GM12865 (cell line): ENCODE results near the gene ADI1.
"Not testable (repeated sequence)": the region's sequence is repeated elsewhere in the genome, so short reads cannot be mapped to it uniquely, and the experiment has no call there.

Experiments used
- DNase-seq: peaks from one replicate; pipeline ENCODE4 v3.0.0; 2010; ENCODE audit warnings: low read depth
- H3K4me3 ChIP-seq: 2 replicates; pipeline ENCODE4 v1.5.1; 2011; ENCODE audit warnings: mild to moderate bottlenecking, low read depth, low read length, control low read depth
- TF ChIP-seq, protein P1 (sequence below): IDR thresholded peaks from 2 replicates; pipeline ENCODE4 v1.5.1; 2011; ENCODE audit warnings: low read length, control low read depth, low read depth, inconsistent platforms; ENCODE audit not compliant: insufficient read depth; ENCODE audit errors: missing control alignments

ADI1 gene

DNA sequence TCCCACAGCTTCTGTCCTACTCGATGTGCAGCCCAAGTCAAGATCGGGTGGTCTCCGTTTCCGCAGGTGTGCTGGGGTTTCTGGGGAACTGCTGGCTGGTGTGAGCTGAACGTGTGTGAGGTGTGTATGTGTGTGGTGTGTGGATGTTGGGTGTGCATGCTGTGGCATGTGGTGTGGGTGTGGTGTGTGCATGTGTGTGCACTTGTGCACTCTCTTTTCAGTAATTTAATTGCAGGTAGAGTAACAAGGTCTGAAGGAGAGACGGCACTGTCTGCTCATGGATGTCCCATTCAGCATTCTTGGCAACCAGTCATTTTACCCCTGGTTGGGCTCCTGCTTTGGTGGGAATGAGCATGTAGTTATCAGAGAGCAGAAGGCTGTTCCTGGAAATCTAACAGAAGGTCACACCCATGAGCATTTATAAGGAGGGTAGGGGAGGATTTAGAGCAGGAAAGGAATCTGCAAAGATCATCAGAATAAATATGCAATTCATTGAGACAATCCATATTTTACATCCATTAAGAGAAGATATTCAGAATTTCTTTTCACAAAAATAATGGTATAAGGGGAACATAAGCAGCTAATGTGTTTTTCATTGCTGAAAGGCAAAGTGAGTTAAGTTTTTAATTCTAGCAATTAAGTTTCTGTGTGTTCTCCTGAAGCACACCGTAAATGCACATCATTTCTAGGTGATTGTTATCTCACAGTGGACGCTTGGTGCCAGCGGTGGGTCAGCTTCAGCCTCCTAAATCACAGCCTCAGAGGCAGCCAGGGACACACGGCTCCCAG lies 60.7 kb downstream of the ADI1 start:
- H3K4me3 ChIP-seq = no peak overlapping the region
- DNase-seq = no peak
- TF ChIP-seq, protein P1, sequence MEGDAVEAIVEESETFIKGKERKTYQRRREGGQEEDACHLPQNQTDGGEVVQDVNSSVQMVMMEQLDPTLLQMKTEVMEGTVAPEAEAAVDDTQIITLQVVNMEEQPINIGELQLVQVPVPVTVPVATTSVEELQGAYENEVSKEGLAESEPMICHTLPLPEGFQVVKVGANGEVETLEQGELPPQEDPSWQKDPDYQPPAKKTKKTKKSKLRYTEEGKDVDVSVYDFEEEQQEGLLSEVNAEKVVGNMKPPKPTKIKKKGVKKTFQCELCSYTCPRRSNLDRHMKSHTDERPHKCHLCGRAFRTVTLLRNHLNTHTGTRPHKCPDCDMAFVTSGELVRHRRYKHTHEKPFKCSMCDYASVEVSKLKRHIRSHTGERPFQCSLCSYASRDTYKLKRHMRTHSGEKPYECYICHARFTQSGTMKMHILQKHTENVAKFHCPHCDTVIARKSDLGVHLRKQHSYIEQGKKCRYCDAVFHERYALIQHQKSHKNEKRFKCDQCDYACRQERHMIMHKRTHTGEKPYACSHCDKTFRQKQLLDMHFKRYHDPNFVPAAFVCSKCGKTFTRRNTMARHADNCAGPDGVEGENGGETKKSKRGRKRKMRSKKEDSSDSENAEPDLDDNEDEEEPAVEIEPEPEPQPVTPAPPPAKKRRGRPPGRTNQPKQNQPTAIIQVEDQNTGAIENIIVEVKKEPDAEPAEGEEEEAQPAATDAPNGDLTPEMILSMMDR = no peak

DNA sequence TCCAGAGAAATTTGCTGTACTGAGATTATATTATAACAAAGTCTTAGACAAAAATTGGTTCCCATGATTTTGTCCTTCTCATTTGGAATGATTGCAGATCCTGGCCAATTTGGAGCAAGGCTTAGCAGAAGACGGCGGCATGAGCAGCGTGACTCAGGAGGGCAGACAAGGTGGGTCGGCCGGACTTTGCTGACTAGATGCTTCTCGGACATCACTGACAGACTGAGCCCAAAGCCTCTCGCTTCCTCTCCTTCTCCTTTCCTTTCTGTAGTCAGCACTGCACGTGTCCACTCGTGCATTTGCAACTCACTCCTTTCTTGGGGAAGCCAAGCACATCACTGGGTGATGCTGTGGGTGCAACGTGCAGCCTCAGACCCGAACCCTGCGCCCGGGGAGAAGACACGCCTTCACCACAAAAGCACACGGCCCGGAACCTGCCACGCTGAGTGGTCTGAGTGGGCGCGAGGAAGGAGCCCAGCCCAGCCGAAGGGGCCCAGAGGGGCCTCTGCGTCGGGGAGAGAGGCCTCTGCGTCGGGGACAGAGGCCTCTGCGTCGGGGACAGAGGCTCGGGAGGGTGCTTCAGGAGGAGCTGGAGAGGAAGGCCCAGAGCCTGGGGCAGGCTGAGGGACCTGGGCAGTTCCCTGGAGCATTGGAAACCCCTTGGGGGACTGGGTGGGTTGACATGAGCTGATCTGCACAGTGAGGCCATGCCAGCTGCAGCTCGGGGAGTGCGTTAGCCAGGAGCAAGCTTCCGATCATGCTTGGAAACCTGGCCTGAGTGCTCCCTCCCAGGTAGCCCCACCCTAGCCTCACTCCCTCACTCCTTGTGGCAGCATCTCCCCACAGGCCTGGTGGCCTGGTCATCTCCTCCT lies 61.6 kb downstream of the ADI1 start:
- TF ChIP-seq, protein P1 = no peak
- H3K4me3 ChIP-seq = no peak overlapping the region
- no peak for DNase-seq

DNA sequence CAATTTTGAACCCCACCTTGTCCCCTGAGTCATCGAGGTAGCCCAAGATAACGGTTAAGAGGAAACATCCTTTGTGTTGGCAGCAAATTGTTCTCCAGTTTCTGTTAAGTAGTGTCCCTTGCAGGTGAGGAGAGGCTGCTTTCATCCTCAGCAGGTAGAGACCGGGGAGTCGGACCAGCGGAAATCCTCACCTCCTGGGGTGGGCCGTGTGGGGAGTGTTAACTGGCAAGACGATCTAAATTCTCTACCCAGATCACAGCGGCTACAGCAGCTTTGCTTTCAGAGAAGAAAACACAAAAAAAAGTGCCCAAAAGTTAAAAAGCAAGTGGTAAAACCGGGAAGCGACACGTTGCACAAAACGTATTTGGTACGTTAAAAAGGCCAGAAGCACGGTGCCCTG lies 63.2 kb downstream of the ADI1 start:
- no peak for DNase-seq
- TF ChIP-seq, protein P1 = no peak
- no peak overlapping the region for H3K4me3 ChIP-seq

DNA sequence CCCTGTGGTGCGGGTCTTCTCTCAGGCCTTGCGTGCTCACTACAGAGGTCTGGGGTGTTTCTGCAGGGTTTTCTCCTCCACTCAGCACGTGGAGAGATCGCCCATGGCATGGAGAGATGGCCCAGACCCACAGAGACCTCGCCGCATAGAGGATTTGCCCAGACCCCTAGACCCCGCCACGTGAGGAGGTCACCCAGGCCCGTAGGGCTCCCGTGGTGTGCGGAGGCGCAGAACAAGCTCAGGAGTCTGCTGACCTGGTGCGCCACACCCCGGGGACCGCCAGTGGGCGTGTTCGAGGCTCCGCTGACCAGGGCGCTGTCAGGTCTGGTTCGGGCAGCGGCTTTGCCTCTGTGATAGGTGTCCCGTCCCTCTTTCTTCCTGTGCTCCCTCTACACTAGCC lies 64.5 kb downstream of the ADI1 start:
- no peak for DNase-seq
- no peak overlapping the region for H3K4me3 ChIP-seq
- TF ChIP-seq, protein P1 = no peak

DNA sequence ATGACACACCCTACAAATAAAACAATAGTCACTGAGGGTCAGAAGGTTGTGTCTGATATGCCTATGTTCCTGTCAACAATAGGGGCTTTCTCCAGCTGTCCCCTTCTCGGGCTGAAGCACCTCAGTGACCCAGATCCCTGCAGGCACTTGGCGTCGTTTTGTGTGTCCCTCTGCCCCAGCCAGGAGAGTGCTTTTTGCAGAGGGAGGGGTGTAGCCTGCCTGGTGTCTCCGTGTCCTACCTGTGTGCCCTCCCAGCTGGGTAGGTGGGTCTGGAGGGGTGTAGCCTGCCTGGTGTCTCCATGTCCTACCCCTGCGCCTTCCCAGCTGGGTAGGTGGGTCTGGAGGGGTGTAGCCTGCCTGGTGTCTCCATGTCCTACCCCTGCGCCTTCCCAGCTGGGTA lies 65.3 kb downstream of the ADI1 start:
- DNase-seq, H3K4me3 ChIP-seq: not testable (repeated sequence)

DNA sequence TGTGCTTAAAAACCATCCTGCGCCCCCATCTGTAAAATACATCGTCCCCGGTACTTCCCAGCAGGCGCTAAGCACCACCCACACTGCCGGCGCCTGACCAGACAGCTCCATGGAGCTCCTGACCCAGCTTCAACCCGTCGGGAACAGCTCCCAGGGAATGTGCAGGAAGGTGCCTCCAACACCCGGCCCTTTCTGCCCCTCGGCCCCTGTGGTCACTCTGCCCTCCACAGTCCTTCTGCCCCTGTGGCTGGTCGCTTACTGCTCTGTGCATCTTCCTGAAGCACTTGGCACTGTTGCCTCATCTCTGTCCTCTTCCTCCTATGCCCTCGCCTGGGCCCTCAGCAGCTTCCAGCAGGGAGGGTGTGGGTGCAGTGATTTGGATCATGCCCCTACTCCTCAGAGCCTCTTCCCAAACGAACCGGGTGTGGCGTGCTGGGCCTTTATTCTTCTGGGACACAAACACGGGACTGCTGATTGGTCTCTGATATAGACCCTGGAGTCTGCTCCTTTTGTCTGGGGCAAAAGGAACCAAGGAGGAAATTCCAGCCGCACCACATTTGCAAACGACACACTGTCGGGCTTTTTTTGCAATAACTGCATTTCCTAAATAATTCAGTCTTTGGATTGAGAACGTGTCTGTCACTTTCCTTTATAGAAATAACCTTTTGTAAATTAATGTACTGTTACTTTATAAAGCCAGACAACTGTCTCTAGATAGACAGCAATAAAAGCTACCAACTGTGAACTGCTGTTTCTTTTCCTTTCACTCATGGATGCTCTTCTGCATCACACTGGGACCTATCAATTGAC lies 65.9 kb downstream of the ADI1 start:
- TF ChIP-seq, protein P1 = no peak
- no peak overlapping the region for H3K4me3 ChIP-seq
- DNase-seq = no peak
